ENCODE measurements around the gene SERPINB5. TPM values are rescaled to one million over a fixed set of nuclear protein-coding genes. Genes with fewer than 3 reads are reported as not detected.

SERPINB5 gene
- total and polyA plus RNA-seq, 4 donors, result 0.05 TPM; not detected in 3

- TF ChIP-seq SP1 (IDR thresholded peaks at IDR 0.05) (no peak), FOXA1 (IDR thresholded peaks at IDR 0.05) (no peak), JUND (IDR thresholded peaks at IDR 0.05) (no peak), GABPA (IDR thresholded peaks at IDR 0.05 in 1 of 2, conservative IDR thresholded peaks at IDR 0.05 in 1 of 2) (no peak), RAD21 (IDR thresholded peaks at IDR 0.05) (no peak), FOXA2 (IDR thresholded peaks at IDR 0.05) (no peak), HNF4A (conservative IDR thresholded peaks at IDR 0.05) (no peak), HNF4G (IDR thresholded peaks at IDR 0.05) (no peak)
Measured at GRCh38 chr18:63427558-63427957, 49.2 kb upstream of the SERPINB5 start (continued).

DNA sequence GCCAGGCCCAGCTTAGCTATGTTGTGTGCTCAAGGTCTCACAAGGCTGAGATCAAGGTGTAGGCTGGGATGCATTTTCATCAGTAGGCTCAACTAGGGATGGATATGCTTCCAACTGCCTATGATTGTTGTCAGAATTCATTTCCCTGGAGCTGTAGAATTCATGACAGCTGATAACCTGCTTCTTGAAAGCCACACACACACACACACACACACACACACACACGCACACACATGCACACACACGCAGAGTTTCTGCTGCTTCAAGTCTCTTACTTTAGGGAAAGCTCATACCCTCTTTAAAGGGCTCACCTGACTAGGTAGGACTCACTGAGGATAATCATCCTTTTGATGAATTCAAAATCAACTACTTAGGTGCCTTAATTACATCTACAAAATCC, 46.2 kb upstream of the SERPINB5 start:
- DNase-seq (ENCODE audit: low spot score), result no peak
- Histone ChIP-seq H3K9ac (ENCODE audit: low read depth in 1 of 2, low read length in 2 of 2) (no peak overlapping the region), H3K27me3 (ENCODE audit: control insufficient read depth in 4 of 4, insufficient read depth in 4 of 4, low read length in 3 of 4) (no peaks in the 10 kb centered on the region), H3K9me3 (ENCODE audit: control insufficient read depth in 4 of 4, low read length in 3 of 4) (no peaks in the 10 kb centered on the region), H3K36me3 (ENCODE audit: control insufficient read depth in 4 of 4, insufficient read depth in 3 of 4, low read depth in 1 of 4, low read length in 3 of 4) (no peaks in the 10 kb centered on the region), H3K4me3 (ENCODE audit: low read depth in 1 of 3, low read length in 3 of 3) (no peak overlapping the region), H3K4me1 (ENCODE audit: control insufficient read depth in 4 of 4, insufficient read depth in 4 of 4, low read length in 3 of 4) (no peaks in the 10 kb centered on the region), H3K27ac (ENCODE audit: low read depth in 1 of 2, low read length in 2 of 2) (no peak overlapping the region)
- TF ChIP-seq CTCF (IDR thresholded peaks at IDR 0.05; ENCODE audit: low read depth, low read length, missing input control) (no peak), EGR1 (IDR thresholded peaks at IDR 0.05; ENCODE audit: low read depth in 2 of 2) (no peak), JUND (IDR thresholded peaks at IDR 0.05) (no peak), HNF4G (IDR thresholded peaks at IDR 0.05) (no peak), FOXA1 (IDR thresholded peaks at IDR 0.05) (no peak), FOXA2 (IDR thresholded peaks at IDR 0.05) (no peak), ATF3 (IDR thresholded peaks at IDR 0.05) (no peak), TAF1 (conservative IDR thresholded peaks at IDR 0.05) (no peak), RAD21 (IDR thresholded peaks at IDR 0.05) (no peak), RXRA (IDR thresholded peaks at IDR 0.05) (no peak), MAX (IDR thresholded peaks at IDR 0.05) (no peak), GABPA (IDR thresholded peaks at IDR 0.05 in 1 of 2, conservative IDR thresholded peaks at IDR 0.05 in 1 of 2) (no peak), REST (IDR thresholded peaks at IDR 0.05) (no peak), HNF4A (conservative IDR thresholded peaks at IDR 0.05) (no peak), SP1 (IDR thresholded peaks at IDR 0.05) (no peak)
- TF ChIP-seq, protein P1, sequence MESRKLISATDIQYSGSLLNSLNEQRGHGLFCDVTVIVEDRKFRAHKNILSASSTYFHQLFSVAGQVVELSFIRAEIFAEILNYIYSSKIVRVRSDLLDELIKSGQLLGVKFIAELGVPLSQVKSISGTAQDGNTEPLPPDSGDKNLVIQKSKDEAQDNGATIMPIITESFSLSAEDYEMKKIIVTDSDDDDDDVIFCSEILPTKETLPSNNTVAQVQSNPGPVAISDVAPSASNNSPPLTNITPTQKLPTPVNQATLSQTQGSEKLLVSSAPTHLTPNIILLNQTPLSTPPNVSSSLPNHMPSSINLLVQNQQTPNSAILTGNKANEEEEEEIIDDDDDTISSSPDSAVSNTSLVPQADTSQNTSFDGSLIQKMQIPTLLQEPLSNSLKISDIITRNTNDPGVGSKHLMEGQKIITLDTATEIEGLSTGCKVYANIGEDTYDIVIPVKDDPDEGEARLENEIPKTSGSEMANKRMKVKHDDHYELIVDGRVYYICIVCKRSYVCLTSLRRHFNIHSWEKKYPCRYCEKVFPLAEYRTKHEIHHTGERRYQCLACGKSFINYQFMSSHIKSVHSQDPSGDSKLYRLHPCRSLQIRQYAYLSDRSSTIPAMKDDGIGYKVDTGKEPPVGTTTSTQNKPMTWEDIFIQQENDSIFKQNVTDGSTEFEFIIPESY (IDR thresholded peaks at IDR 0.05), result no peak
- WGBS, result 75% methylated on average over 2 of the region's 2 CpGs
